Pancreas (tissue), 10 donors: ENCODE data around the gene EPHX1. TPM values are rescaled to one million over a fixed set of nuclear protein-coding genes. Genes with fewer than 3 reads are reported as not detected.
A peak's percentile ranks its signal among the peaks of the same experiment; 100 is the strongest.

Experiments used
- ATAC-seq, 4 donors: fragments of 200-7000 bp; cut with Tn5 transposase; one replicate each; pipeline versions ENCODE4 v1.8.0 to v1.9.1; 2020; ENCODE audit warnings: mild to moderate bottlenecking in 4 of 4, moderate library complexity in 4 of 4
- DNase-seq, 6 donors: peaks; one replicate each; pipeline ENCODE4 v3.0.0-alpha.2; 2020
- FAIRE-seq: peaks from 2 replicates; lab custom pipeline; 2012; peaks lifted over from hg19 to GRCh38; lab: Jason Lieb, UNC
- H3K27ac ChIP-seq, 4 donors: fragments of 200-600 bp; sonication (generic); 1 replicate in 3 of 4; 2 replicates in 1 of 4; pipeline versions ENCODE4 v1.5.0 to v1.8.0; 2020
- H3K27me3 ChIP-seq, 4 donors: fragments of 200-600 bp; one replicate each; pipeline ENCODE4 v1.8.0; 2021
- H3K36me3 ChIP-seq, 3 donors: fragments of 200-600 bp; sonication (generic) in 1 of 3; one replicate each; pipeline versions ENCODE4 v1.5.0 to v1.8.0; 2020 to 2021
- H3K4me1 ChIP-seq, 3 donors: fragments of 200-600 bp; one replicate each; pipeline ENCODE4 v1.8.0; 2021
- H3K4me3 ChIP-seq, 4 donors: fragments of 200-600 bp; sonication (generic) in 2 of 4; one replicate each; pipeline versions ENCODE4 v1.5.0 to v1.8.0; 2020 to 2021
- H3K9me3 ChIP-seq, 4 donors: fragments of 200-600 bp; one replicate each; pipeline ENCODE4 v1.8.0; 2021
- CTCF ChIP-seq, 4 donors: fragments of 200-600 bp; sonication (generic) in 3 of 4; IDR thresholded peaks; one replicate each; pipeline versions ENCODE4 v1.5.0 to v1.8.0; 2021; ENCODE audit warnings: antibody characterized with exemption in 4 of 4
- WGBS, 2 donors: extraction: QIAGEN DNeasy Blood & Tissue Kit; methylation state at CpG; one replicate each; pipeline ENCODE4 v1.1.7; 2013; 5-methylcytosine and 5-hydroxymethylcytosine counted together
- intact Hi-C, 3 donors: fragments of 100-400 bp; cut with DNase I; formaldehyde crosslinking; loops; one replicate each; pipeline versions ENCODE4 v1.11.1 to v1.14.2; 2022
- polyA plus RNA-seq, 2 donors: library from polyadenylated mRNA; stranded (reverse); fragments of 200-250 nt; gene quantifications; one replicate each; pipeline ENCODE4 v1.2.3, GENCODE V29; 2013
- total RNA-seq, 6 donors: library from RNA; stranded (reverse); fragmentation: NEBNext Ultra II Directional in 4 of 6; extraction: Animal tissue kit (Norgen Biotek cat#: 25700) in 4 of 6; gene quantifications; one replicate each; pipeline versions ENCODE4 v1.2.1 to v1.2.4, GENCODE V29; 2021 to 2023
- donor health status: healthy with polysubstance abuse.
- donor health status: DM: no; HTN: no; CAD: no; lungs with moderate emphysema.
- donor health status: DM: no; HTN: no; CAD: no.
- donor health status: control.
- donor health status: control.
- donor health status: Bipolar disorder and iron deficiency.
- donor health status: DM: yes; HTN: yes; CAD: no.
- donor health status: DM: no; HTN: no; CAD: no.
- donor health status: DM: no; HTN: no; CAD: no.
- donor health status: DM: yes; HTN: yes; CAD: no.

The EPHX1 gene
- total and polyA plus RNA-seq, 8 donors = 26.1 to 168 (median 124) TPM

GRCh38 chr1:225868631-225869330, 58.9 kb downstream of the EPHX1 start:
- Histone ChIP-seq H3K9me3 (no peaks in the 10 kb centered on the region), H3K36me3 (peaks cover 0 to 82% (median 43%) of the 10 kb centered on the region in 3 donors), H3K4me1 (peaks cover 4 to 25% (median 6%) of the 10 kb centered on the region in 3 donors), H3K27ac (no peak overlapping the region), H3K4me3 (no peak overlapping the region), H3K27me3 (no peaks in the 10 kb centered on the region)
- intact Hi-C loops = no loop called here
- WGBS, 2 donors = 93% methylated on average over 8 of the region's 8 CpGs
- no peak for TF ChIP-seq CTCF (IDR thresholded peaks at IDR 0.05)
- ATAC-seq (no peak), FAIRE-seq (no peak), DNase-seq (no peak)

- intact Hi-C loops = no loop called here
- no peak for ATAC-seq
- no peak for DNase-seq
- FAIRE-seq = no peak
- WGBS, 2 donors = 60 to 63% methylated on average over 3 of the region's 3 CpGs
- Histone ChIP-seq H3K27me3 (no peaks in the 10 kb centered on the region), H3K27ac (peak overlapping the region in 1 of 4 donors; percentile 12), H3K4me1 (peaks cover 11 to 28% (median 17%) of the 10 kb centered on the region in 3 donors), H3K9me3 (no peaks in the 10 kb centered on the region), H3K4me3 (no peak overlapping the region), H3K36me3 (peaks cover 4 to 78% (median 41%) of the 10 kb centered on the region in 3 donors)
- TF ChIP-seq CTCF (IDR thresholded peaks at IDR 0.05) = no peak
These were observed 61.0 kb downstream of the EPHX1 start for GRCh38 chr1:225870911-225871310.

- no peak for FAIRE-seq
- H3K36me3 ChIP-seq = peaks cover 4 to 74% (median 34%) of the 10 kb centered on the region in 3 donors
These were observed 61.6 kb downstream of the EPHX1 start for GRCh38 chr1:225871359-225872074.

GRCh38 chr1:225872075-225872430, 62.1 kb downstream of the EPHX1 start:
- Histone ChIP-seq H3K27me3 (no peaks in the 10 kb centered on the region), H3K36me3 (peaks cover 4 to 71% (median 32%) of the 10 kb centered on the region in 3 donors), H3K4me3 (no peak overlapping the region), H3K27ac (peak overlapping the region in 3 of 4 donors; percentile 22 to 60 (median 41)), H3K4me1 (peaks cover 12 to 39% (median 22%) of the 10 kb centered on the region in 3 donors), H3K9me3 (no peaks in the 10 kb centered on the region)
- 70 to 77% methylated on average over 3 of the region's 3 CpGs for WGBS, 2 donors
- FAIRE-seq (no peak), DNase-seq (no peak), ATAC-seq (no peak)
- intact Hi-C loops = no loop called here
- TF ChIP-seq CTCF (IDR thresholded peaks at IDR 0.05) = no peak

More at GRCh38 chr1:225871359-225872074, 61.6 kb downstream of the EPHX1 start:
- intact Hi-C loops = no loop called here
- ATAC-seq (peak in 3 of 4 donors; percentile 14 to 59 (median 29)), DNase-seq (no peak)
- no peaks in the 10 kb centered on the region for H3K9me3 ChIP-seq
- TF ChIP-seq CTCF (IDR thresholded peaks at IDR 0.05) = no peak
- H3K4me3 ChIP-seq = no peak overlapping the region
- peaks cover 12 to 34% (median 17%) of the 10 kb centered on the region in 3 donors for H3K4me1 ChIP-seq
- H3K27me3 ChIP-seq = no peaks in the 10 kb centered on the region
- peak overlapping the region in 3 of 4 donors; percentile 22 to 60 (median 41) for H3K27ac ChIP-seq
- 55 to 67% methylated on average over 11 of the region's 11 CpGs for WGBS, 2 donors
